ENCODE results near the gene KCNJ16. TPM values are rescaled to one million over a fixed set of nuclear protein-coding genes. Genes with fewer than 3 reads are reported as not detected.

KCNJ16 gene
- total RNA-seq, 1 donor: not detected

DNA sequence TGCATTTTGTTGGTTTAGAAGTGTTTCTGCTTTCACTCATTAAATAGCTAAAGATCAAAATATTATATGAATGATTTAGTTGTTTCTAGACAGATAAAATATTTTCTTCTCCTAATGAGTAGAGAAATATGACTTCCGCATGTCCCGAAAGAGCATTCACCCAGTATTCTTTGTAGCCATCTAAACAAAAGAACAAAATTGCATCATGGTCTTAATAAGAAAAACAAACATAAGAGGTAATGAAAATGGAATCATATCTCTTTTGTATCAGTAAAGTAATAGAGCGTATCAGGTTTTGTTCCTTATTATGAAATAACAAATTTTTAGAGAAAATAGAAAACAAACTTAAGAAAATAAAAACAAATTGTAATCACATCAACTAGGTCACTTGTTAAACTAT is 78.2 kb downstream of the KCNJ16 start:
- H3K27me3 ChIP-seq (ENCODE audit: insufficient read depth, low read length): no peaks in the 10 kb centered on the region
- H2AFZ ChIP-seq (ENCODE audit: low read length): no peak overlapping the region

DNA sequence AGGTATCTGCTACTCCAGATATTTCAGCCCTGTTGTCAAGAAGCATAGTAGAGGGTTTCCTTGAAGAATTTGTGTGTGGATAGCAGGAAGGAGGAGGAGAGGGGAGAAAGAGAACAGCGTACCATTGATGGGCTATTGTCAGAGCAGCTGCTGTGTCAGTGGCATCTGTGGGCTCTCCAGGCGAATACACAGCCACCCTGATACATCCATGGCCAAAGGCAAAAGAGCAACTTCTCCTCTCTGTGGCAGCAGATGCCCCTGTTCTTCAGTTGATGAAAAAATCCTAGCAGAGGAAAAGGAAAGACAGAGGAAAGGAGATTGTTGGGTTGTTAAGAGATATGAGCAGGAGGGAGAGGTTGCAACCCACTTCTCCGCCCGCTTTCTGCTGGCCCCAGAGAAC is 82.1 kb downstream of the KCNJ16 start:
- no peak for DNase-seq (ENCODE audit: insufficient read length, low spot score, missing footprints)
- no peaks in the 10 kb centered on the region for H4K20me1 ChIP-seq (ENCODE audit: insufficient read depth, low read length)
- TF ChIP-seq, protein P1, sequence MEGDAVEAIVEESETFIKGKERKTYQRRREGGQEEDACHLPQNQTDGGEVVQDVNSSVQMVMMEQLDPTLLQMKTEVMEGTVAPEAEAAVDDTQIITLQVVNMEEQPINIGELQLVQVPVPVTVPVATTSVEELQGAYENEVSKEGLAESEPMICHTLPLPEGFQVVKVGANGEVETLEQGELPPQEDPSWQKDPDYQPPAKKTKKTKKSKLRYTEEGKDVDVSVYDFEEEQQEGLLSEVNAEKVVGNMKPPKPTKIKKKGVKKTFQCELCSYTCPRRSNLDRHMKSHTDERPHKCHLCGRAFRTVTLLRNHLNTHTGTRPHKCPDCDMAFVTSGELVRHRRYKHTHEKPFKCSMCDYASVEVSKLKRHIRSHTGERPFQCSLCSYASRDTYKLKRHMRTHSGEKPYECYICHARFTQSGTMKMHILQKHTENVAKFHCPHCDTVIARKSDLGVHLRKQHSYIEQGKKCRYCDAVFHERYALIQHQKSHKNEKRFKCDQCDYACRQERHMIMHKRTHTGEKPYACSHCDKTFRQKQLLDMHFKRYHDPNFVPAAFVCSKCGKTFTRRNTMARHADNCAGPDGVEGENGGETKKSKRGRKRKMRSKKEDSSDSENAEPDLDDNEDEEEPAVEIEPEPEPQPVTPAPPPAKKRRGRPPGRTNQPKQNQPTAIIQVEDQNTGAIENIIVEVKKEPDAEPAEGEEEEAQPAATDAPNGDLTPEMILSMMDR (IDR thresholded peaks at IDR 0.05; ENCODE audit: extremely low read depth, low read depth, low read length): no peak
- no peaks in the 10 kb centered on the region for H3K27me3 ChIP-seq (ENCODE audit: insufficient read depth, low read length)
- H3K9me3 ChIP-seq (ENCODE audit: low read depth, low read length): no peaks in the 10 kb centered on the region
- H3K27ac ChIP-seq (ENCODE audit: low read depth, low read length): no peak overlapping the region
- H3K4me1 ChIP-seq (ENCODE audit: insufficient read depth, low read length): no peaks in the 10 kb centered on the region
- H3K4me3 ChIP-seq (ENCODE audit: insufficient read depth, low read length): no peak overlapping the region
- no peak overlapping the region for H2AFZ ChIP-seq (ENCODE audit: low read length)
- H3K79me2 ChIP-seq (ENCODE audit: insufficient read depth, low read length): no peaks in the 10 kb centered on the region
- no peaks in the 10 kb centered on the region for H3K36me3 ChIP-seq (ENCODE audit: insufficient read depth, low read length)
- no peak overlapping the region for H3K4me2 ChIP-seq (ENCODE audit: insufficient read depth, low read length)

More for the DNA sequence above, 78.2 kb downstream of the KCNJ16 start:
- TF ChIP-seq, protein P1 (IDR thresholded peaks at IDR 0.05; ENCODE audit: extremely low read depth, low read depth, low read length): no peak
- Histone ChIP-seq H3K27ac (ENCODE audit: low read depth, low read length) (no peak overlapping the region), H3K79me2 (ENCODE audit: insufficient read depth, low read length) (no peaks in the 10 kb centered on the region), H3K4me1 (ENCODE audit: insufficient read depth, low read length) (peaks cover 4% of the 10 kb centered on the region), H3K36me3 (ENCODE audit: insufficient read depth, low read length) (no peaks in the 10 kb centered on the region), H4K20me1 (ENCODE audit: insufficient read depth, low read length) (no peaks in the 10 kb centered on the region), H3K4me3 (ENCODE audit: insufficient read depth, low read length) (no peak overlapping the region), H3K4me2 (ENCODE audit: insufficient read depth, low read length) (no peak overlapping the region), H3K9me3 (ENCODE audit: low read depth, low read length) (no peaks in the 10 kb centered on the region)
- DNase-seq (ENCODE audit: insufficient read length, low spot score, missing footprints): no peak

DNA sequence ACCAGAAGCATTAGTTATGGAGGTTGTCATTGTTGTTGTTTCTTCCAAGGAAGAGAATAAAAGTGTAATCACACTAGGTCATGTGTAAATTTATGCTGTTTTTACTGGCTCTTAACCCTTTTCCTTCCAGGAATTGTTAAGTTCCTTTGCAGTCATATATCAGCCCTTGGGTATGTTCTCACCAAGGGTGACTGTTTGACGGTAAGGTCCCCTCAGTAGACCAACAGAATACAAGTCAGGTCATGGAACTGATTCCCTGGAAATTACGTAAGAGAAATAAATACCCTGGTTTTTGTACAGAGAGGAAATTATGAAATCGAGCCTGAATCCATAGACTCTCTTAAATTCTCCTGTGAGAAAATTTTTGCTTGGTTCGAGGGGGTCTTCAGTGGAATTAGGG is 83.2 kb downstream of the KCNJ16 start:
- H3K36me3 ChIP-seq (ENCODE audit: insufficient read depth, low read length): no peaks in the 10 kb centered on the region
- H3K27me3 ChIP-seq (ENCODE audit: insufficient read depth, low read length): no peaks in the 10 kb centered on the region
- H3K4me1 ChIP-seq (ENCODE audit: insufficient read depth, low read length): no peaks in the 10 kb centered on the region
- no peak overlapping the region for H3K27ac ChIP-seq (ENCODE audit: low read depth, low read length)
- H4K20me1 ChIP-seq (ENCODE audit: insufficient read depth, low read length): no peaks in the 10 kb centered on the region
- no peaks in the 10 kb centered on the region for H3K9me3 ChIP-seq (ENCODE audit: low read depth, low read length)
- H3K79me2 ChIP-seq (ENCODE audit: insufficient read depth, low read length): no peaks in the 10 kb centered on the region
- H3K4me2 ChIP-seq (ENCODE audit: insufficient read depth, low read length): no peak overlapping the region
- no peak overlapping the region for H3K4me3 ChIP-seq (ENCODE audit: insufficient read depth, low read length)
- DNase-seq (ENCODE audit: insufficient read length, low spot score, missing footprints): no peak
- TF ChIP-seq, protein P1 (IDR thresholded peaks at IDR 0.05; ENCODE audit: extremely low read depth, low read depth, low read length): no peak
- no peak overlapping the region for H2AFZ ChIP-seq (ENCODE audit: low read length)

DNA sequence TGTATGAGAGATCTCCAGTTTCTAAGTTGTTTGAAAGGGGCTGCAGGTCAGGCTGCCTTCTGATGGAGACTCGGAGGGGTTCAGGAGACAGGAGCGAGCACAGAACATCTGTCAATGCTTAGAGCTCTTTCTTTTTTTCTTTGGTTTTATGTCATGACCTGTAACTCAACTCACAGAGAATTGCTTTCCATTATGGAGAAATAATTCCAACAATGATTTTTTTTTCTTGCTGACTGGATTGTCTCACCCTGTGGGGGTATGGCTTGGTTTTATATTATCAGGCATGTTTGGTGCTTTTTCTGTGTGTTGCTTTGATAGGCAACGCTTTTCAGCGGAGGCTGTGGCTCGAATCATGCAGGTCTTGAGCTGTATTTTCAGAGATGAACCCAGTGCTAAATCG is 83.6 kb downstream of the KCNJ16 start:
- H3K27me3 ChIP-seq (ENCODE audit: insufficient read depth, low read length): no peaks in the 10 kb centered on the region
- H3K27ac ChIP-seq (ENCODE audit: low read depth, low read length): no peak overlapping the region
- TF ChIP-seq, protein P1 (IDR thresholded peaks at IDR 0.05; ENCODE audit: extremely low read depth, low read depth, low read length): no peak
- H3K4me2 ChIP-seq (ENCODE audit: insufficient read depth, low read length): no peak overlapping the region
- H3K4me1 ChIP-seq (ENCODE audit: insufficient read depth, low read length): no peaks in the 10 kb centered on the region
- no peak for DNase-seq (ENCODE audit: insufficient read length, low spot score, missing footprints)
- no peaks in the 10 kb centered on the region for H3K36me3 ChIP-seq (ENCODE audit: insufficient read depth, low read length)
- H3K4me3 ChIP-seq (ENCODE audit: insufficient read depth, low read length): no peak overlapping the region
- H3K79me2 ChIP-seq (ENCODE audit: insufficient read depth, low read length): no peaks in the 10 kb centered on the region
- H3K9me3 ChIP-seq (ENCODE audit: low read depth, low read length): no peaks in the 10 kb centered on the region
- H2AFZ ChIP-seq (ENCODE audit: low read length): no peak overlapping the region
- no peaks in the 10 kb centered on the region for H4K20me1 ChIP-seq (ENCODE audit: insufficient read depth, low read length)

Data from osteoblast (primary cell).